Neuron (in vitro differentiated cells): ENCODE measurements around the gene RTL5.
"Not testable (repeated sequence)": the region's sequence is repeated elsewhere in the genome, so short reads cannot be mapped to it uniquely, and the experiment has no call there.

ENCODE experiments used
- H2AFZ ChIP-seq: one replicate; pipeline ENCODE4 v1.6.1; 2013; ENCODE audit warnings: low read depth, mild to moderate bottlenecking, inconsistent platforms, low read length, moderate library complexity
- H3K27me3 ChIP-seq: one replicate; pipeline ENCODE4 v1.6.1; 2013; ENCODE audit warnings: low read length; ENCODE audit not compliant: insufficient read depth
- H3K36me3 ChIP-seq: one replicate; pipeline ENCODE4 v1.6.1; 2013; ENCODE audit warnings: low read length; ENCODE audit not compliant: insufficient read depth
- H3K4me1 ChIP-seq: one replicate; pipeline ENCODE4 v1.6.1; 2013; ENCODE audit warnings: low read length; ENCODE audit not compliant: insufficient read depth
- H3K4me3 ChIP-seq: 2 replicates; pipeline ENCODE4 v1.5.1; 2013; ENCODE audit warnings: mild to moderate bottlenecking, low read length, moderate library complexity
- H3K9me3 ChIP-seq: one replicate; pipeline ENCODE4 v1.6.1; 2013; ENCODE audit warnings: low read length

RTL5 gene

GRCh38 chrX:72131317-72132294 is at the start of gene RTL5:
TSS of gene RTL5 (minus strand) at chrX:72131915.
- H3K4me1 ChIP-seq, result peaks cover 24% of the 10 kb centered on the region

DNA sequence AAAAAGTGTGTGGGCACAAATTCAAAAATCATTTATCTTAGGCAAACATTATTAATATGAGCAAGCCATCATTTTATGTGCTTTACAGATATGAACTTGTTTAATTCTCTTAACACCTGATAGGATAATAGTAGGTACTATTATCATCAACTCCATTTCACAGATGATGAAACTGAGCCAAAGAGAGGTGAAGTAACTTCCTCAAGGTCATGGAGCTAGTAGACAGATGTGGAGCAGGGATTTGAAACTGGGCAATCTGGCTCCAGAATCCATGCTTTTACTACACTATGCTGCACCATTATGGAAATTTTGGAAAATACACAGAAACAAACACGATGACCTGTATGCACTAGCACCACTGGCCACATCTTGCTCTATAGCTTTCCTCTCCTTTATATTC is 48.8 kb upstream of the RTL5 start:
- peak overlapping the region; percentile 77 for H3K4me3 ChIP-seq
- H2AFZ ChIP-seq, result no peak overlapping the region
- H3K4me1 ChIP-seq, result peaks cover 15% of the 10 kb centered on the region
- H3K36me3 ChIP-seq, result no peaks in the 10 kb centered on the region
- no peaks in the 10 kb centered on the region for H3K27me3 ChIP-seq
- H3K9me3 ChIP-seq, result no peaks in the 10 kb centered on the region

More at GRCh38 chrX:72131317-72132294, at the start of gene RTL5:
- peaks cover 19% of the 10 kb centered on the region for H3K9me3 ChIP-seq
- H3K4me3 ChIP-seq, result peak within 1 kb of the TSS; percentile 42
- H3K36me3 ChIP-seq, result peaks cover 6% of the 10 kb centered on the region
- H3K27me3 ChIP-seq, result no peaks in the 10 kb centered on the region
- no peak within 1 kb of the TSS for H2AFZ ChIP-seq

DNA sequence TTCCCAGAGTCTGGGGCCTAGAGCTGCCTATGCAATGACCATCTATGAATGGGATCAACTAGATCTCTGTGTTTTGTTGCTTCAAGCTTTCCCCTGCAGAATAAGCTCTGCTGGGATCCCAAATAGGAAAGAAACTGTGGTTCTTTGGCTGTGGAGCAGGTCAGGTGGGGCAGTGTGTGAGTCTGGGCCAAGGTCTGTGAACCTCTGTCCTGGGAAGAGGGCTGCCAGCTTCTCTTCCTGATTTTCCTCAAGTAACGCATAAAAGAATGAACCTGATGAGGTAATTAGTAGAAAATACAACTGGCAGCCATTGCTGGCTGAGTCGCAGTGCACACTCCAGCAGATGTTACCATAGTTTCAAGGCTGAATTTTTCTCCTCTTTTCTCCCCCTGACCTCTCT is 45.3 kb upstream of the RTL5 start:
- Histone ChIP-seq H3K4me1 (peaks cover 10% of the 10 kb centered on the region), H2AFZ (no peak overlapping the region), H3K36me3 (no peaks in the 10 kb centered on the region), H3K4me3 (no peak overlapping the region), H3K27me3 (no peaks in the 10 kb centered on the region), H3K9me3 (no peaks in the 10 kb centered on the region)

- not testable (repeated sequence) for H3K9me3 ChIP-seq
These were observed 44.6 kb upstream of the RTL5 start for GRCh38 chrX:72176289-72176688.

GRCh38 chrX:72169008-72169728 is 37.5 kb upstream of the RTL5 start:
- Histone ChIP-seq H3K9me3 (no peaks in the 10 kb centered on the region), H3K4me1 (no peaks in the 10 kb centered on the region), H3K27me3 (no peaks in the 10 kb centered on the region), H2AFZ (no peak overlapping the region), H3K4me3 (no peak overlapping the region), H3K36me3 (no peaks in the 10 kb centered on the region)

More at GRCh38 chrX:72176289-72176688, 44.6 kb upstream of the RTL5 start:
- H3K27me3 ChIP-seq, H3K36me3 ChIP-seq, H2AFZ ChIP-seq, H3K4me3 ChIP-seq: not testable (repeated sequence)
- peaks cover 10% of the 10 kb centered on the region for H3K4me1 ChIP-seq

- Histone ChIP-seq H3K27me3 (no peaks in the 10 kb centered on the region), H3K4me1 (no peaks in the 10 kb centered on the region), H3K9me3 (no peaks in the 10 kb centered on the region), H3K36me3 (no peaks in the 10 kb centered on the region), H2AFZ (no peak overlapping the region), H3K4me3 (no peak overlapping the region)
These were observed 33.8 kb upstream of the RTL5 start for GRCh38 chrX:72165551-72165950.

GRCh38 chrX:72159769-72160168 is 28.1 kb upstream of the RTL5 start:
- H3K4me3 ChIP-seq, result no peak overlapping the region
- H2AFZ ChIP-seq, result no peak overlapping the region
- H3K27me3 ChIP-seq, result no peaks in the 10 kb centered on the region
- H3K9me3 ChIP-seq, result peaks cover 15% of the 10 kb centered on the region
- H3K4me1 ChIP-seq, result no peaks in the 10 kb centered on the region
- no peaks in the 10 kb centered on the region for H3K36me3 ChIP-seq

GRCh38 chrX:72158773-72159172 is 27.1 kb upstream of the RTL5 start:
- H3K27me3 ChIP-seq, result no peaks in the 10 kb centered on the region
- H3K36me3 ChIP-seq, result no peaks in the 10 kb centered on the region
- H2AFZ ChIP-seq, result no peak overlapping the region
- no peak overlapping the region for H3K4me3 ChIP-seq
- no peaks in the 10 kb centered on the region for H3K4me1 ChIP-seq
- peaks cover 15% of the 10 kb centered on the region for H3K9me3 ChIP-seq

DNA sequence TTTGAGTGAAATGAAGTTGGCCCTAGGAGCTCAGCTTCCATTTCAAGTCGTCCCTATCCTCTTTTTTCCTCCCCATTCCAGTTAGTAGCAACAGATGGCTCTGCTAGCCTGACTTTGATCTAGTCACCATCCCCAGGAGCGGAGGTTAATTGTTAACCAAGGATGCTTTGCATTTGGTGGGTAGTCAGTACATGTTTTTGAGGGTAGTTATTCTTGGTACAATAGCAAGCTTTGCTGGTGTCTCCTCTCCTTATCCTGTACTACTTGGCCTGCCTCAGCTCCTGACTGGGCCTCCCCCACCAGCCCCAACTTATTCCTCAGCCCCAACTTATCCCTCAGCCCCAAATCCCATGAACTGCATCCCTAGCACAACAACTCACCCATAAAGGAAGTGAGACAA is 14.8 kb upstream of the RTL5 start:
- no peaks in the 10 kb centered on the region for H3K36me3 ChIP-seq
- peaks cover 50% of the 10 kb centered on the region for H3K4me1 ChIP-seq
- H3K9me3 ChIP-seq, result no peaks in the 10 kb centered on the region
- H3K27me3 ChIP-seq, result peaks cover 2% of the 10 kb centered on the region
- no peak overlapping the region for H3K4me3 ChIP-seq
- no peak overlapping the region for H2AFZ ChIP-seq

GRCh38 chrX:72145181-72145580 is 13.5 kb upstream of the RTL5 start:
- Histone ChIP-seq H3K36me3 (no peaks in the 10 kb centered on the region), H3K4me1 (peaks cover 56% of the 10 kb centered on the region), H2AFZ (no peak overlapping the region), H3K27me3 (peaks cover 2% of the 10 kb centered on the region), H3K4me3 (no peak overlapping the region), H3K9me3 (no peaks in the 10 kb centered on the region)

DNA sequence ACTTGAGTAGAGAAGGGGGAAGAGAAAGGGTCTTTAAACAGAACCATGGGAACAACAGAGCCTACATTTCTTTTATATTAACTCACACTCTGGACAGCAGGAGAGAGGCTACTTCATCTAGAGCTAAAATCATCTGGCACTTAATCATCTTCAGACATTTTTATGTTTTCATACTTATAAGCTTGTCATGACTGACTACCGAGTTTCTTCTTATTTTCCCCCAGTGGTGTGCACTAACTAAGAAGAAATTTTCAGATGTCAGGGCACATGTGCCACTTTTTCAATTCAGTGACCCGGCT is 11.8 kb upstream of the RTL5 start:
- Histone ChIP-seq H3K9me3 (peaks cover 6% of the 10 kb centered on the region), H2AFZ (no peak overlapping the region), H3K4me3 (no peak overlapping the region), H3K4me1 (peaks cover 48% of the 10 kb centered on the region), H3K36me3 (peaks cover 9% of the 10 kb centered on the region), H3K27me3 (peaks cover 2% of the 10 kb centered on the region)

DNA sequence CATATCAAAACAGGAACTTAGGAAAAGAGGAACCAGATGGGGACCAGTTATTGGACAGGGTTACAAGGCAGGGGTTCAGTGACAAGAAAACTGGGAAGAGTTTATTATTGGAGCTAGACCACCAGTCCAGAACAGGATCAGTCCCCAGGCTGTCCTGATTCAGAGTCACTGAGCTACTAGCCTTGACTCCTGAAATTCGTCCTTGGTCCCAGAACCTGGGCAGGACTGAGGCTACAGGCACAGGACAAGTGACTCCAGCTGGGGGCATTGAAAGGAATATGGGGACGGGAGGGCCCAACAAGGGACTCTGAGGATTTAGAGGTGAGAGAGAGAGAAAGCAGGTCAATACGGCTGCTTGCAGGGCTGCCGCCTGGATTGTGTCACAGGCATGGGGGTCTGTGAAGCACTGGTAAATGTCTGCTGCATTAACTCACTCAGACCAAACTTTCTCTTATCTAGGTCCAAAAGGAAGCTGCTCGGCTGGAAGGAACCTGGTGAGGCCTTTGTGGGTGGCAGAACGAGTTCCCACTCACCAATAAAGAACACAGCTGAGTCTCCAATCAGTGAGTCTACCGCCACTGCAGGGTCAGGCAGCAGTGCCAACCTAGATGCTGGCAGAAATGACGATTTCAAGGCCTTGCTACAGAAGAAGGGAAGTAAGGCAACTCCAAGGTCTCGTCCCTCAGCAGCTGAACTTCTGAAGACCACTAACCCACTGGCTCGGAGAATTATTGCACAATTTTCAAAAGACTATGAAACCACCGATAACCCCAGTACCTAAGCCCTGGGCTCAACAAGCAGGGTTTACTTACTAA is 11.3 kb upstream of the RTL5 start:
- no peak overlapping the region for H2AFZ ChIP-seq
- no peak overlapping the region for H3K4me3 ChIP-seq
- peaks cover 13% of the 10 kb centered on the region for H3K36me3 ChIP-seq
- H3K4me1 ChIP-seq, result peaks cover 48% of the 10 kb centered on the region
- peaks cover 2% of the 10 kb centered on the region for H3K27me3 ChIP-seq
- peaks cover 10% of the 10 kb centered on the region for H3K9me3 ChIP-seq
